Measurements from ENCODE around the gene C19orf12. TPM values are rescaled to one million over a fixed set of nuclear protein-coding genes. Genes with fewer than 3 reads are reported as not detected.
A peak's percentile ranks its signal among the peaks of the same experiment; 100 is the strongest.

Gene C19orf12
- total and polyA plus RNA-seq, 2 of the 13 experiments (the other 11 are each of a cell fraction or from before 2014, with no cell fraction given), result 17.7 to 34.4 TPM

GRCh38 chr19:29690842-29691241 lies 24.2 kb downstream of the C19orf12 start (continued):
- TF ChIP-seq BORCS8-MEF2B (CRISPR knock-in tag; IDR thresholded peaks at IDR 0.05) (no peak), NAIF1 (CRISPR knock-in tag; IDR thresholded peaks at IDR 0.05; ENCODE audit: borderline replicate concordance) (no peak), MEF2D (CRISPR knock-in tag; IDR thresholded peaks at IDR 0.05) (no peak), THAP7 (CRISPR knock-in tag; IDR thresholded peaks at IDR 0.05) (no peak), CEBPG (CRISPR knock-in tag; IDR thresholded peaks at IDR 0.05) (no peak), ZNF773 (CRISPR knock-in tag; IDR thresholded peaks at IDR 0.05; ENCODE audit: borderline replicate concordance) (no peak), ZNF674 (CRISPR knock-in tag; IDR thresholded peaks at IDR 0.05; ENCODE audit: low read depth) (no peak), HMG20B (CRISPR knock-in tag; conservative IDR thresholded peaks at IDR 0.05) (no peak), THYN1 (CRISPR knock-in tag; IDR thresholded peaks at IDR 0.05; ENCODE audit: borderline replicate concordance, low read depth) (no peak), GRHL1 (CRISPR knock-in tag; conservative IDR thresholded peaks at IDR 0.05) (no peak), RFX5 (IDR thresholded peaks at IDR 0.05; ENCODE audit: low read depth, low read length) (peak; percentile 17; the same call in 1 of the 2 replicates), ZNF580 (CRISPR knock-in tag; IDR thresholded peaks at IDR 0.05; ENCODE audit: borderline replicate concordance, low read depth) (no peak), THAP8 (CRISPR knock-in tag; IDR thresholded peaks at IDR 0.05; ENCODE audit: borderline replicate concordance) (no peak), NFE2 (CRISPR knock-in tag; IDR thresholded peaks at IDR 0.05) (peak; percentile 91), ZNF513 (CRISPR knock-in tag; conservative IDR thresholded peaks at IDR 0.05) (no peak), KLF13 (CRISPR knock-in tag; IDR thresholded peaks at IDR 0.05) (no peak), ZNF501 (CRISPR knock-in tag; IDR thresholded peaks at IDR 0.05) (no peak), ZNF3 (CRISPR knock-in tag; IDR thresholded peaks at IDR 0.05) (no peak), TCF7 (IDR thresholded peaks at IDR 0.05; ENCODE audit: low read depth) (no peak), PAX8 (CRISPR knock-in tag; IDR thresholded peaks at IDR 0.05; ENCODE audit: borderline replicate concordance) (no peak), NCOA1 (CRISPR knock-in tag; IDR thresholded peaks at IDR 0.05) (no peak), ZNF282 (IDR thresholded peaks at IDR 0.05; ENCODE audit: partially characterized antibody) (no peak), MAFG (CRISPR knock-in tag; IDR thresholded peaks at IDR 0.05) (peak; percentile 98), SIX1 (CRISPR knock-in tag; IDR thresholded peaks at IDR 0.05; ENCODE audit: borderline replicate concordance) (no peak), ZBTB42 (CRISPR knock-in tag; IDR thresholded peaks at IDR 0.05) (no peak), PITX1 (CRISPR knock-in tag; IDR thresholded peaks at IDR 0.05) (peak; percentile 68), ZBTB33 (CRISPR knock-in tag; IDR thresholded peaks at IDR 0.05) (no peak)
